Measurements from ENCODE around the gene SIPA1L3. TPM values are rescaled to one million over a fixed set of nuclear protein-coding genes. Genes with fewer than 3 reads are reported as not detected.
"Not testable (repeated sequence)": the region's sequence is repeated elsewhere in the genome, so short reads cannot be mapped to it uniquely, and the experiment has no call there.

SIPA1L3 gene
- total RNA-seq, 4 donors from 2014 or later: 4.1 to 18.7 (median 6.1) TPM

GRCh38 chr19:38063928-38064327 is 156.9 kb downstream of the SIPA1L3 start:
- in situ Hi-C loops (cut with MboI; ENCODE audit: low sequenced_read_pairs in 4 of 4) (no loop called here), intact Hi-C loops (cut with DNase I; ENCODE audit: low total_unique reads) (no loop called here)

GRCh38 chr19:38064661-38065425 is 157.8 kb downstream of the SIPA1L3 start:
- in situ Hi-C loops (cut with MboI; ENCODE audit: low sequenced_read_pairs in 4 of 4): no loop called here
- H3K27ac ChIP-seq: no peak overlapping the region

More at GRCh38 chr19:38063928-38064327, 156.9 kb downstream of the SIPA1L3 start:
- peaks cover 0 to 5% of the 10 kb centered on the region in 2 donors for H3K4me1 ChIP-seq
- TF ChIP-seq CTCF (IDR thresholded peaks at IDR 0.05 in 4 of 5, conservative IDR thresholded peaks at IDR 0.05 in 1 of 5): no peak
- no peak for TF ChIP-seq POLR2A (IDR thresholded peaks at IDR 0.05)
- ATAC-seq (no peak), DNase-seq (no peak)
- H3K9me3 ChIP-seq: no peaks in the 10 kb centered on the region
- no peak overlapping the region for H3K4me3 ChIP-seq
- no peaks in the 10 kb centered on the region for H3K27me3 ChIP-seq
- no peak overlapping the region for H3K27ac ChIP-seq
- H3K36me3 ChIP-seq: no peaks in the 10 kb centered on the region

GRCh38 chr19:38065775-38066174 is 158.8 kb downstream of the SIPA1L3 start:
- H3K4me3 ChIP-seq; intact Hi-C loops (cut with DNase I; ENCODE audit: low total_unique reads); H3K36me3 ChIP-seq; DNase-seq; H3K27me3 ChIP-seq; H3K9me3 ChIP-seq; ATAC-seq; H3K4me1 ChIP-seq; in situ Hi-C loops (cut with MboI; ENCODE audit: low sequenced_read_pairs in 4 of 4); H3K27ac ChIP-seq: not testable (repeated sequence)

More at GRCh38 chr19:38064661-38065425, 157.8 kb downstream of the SIPA1L3 start:
- H3K36me3 ChIP-seq: no peaks in the 10 kb centered on the region
- DNase-seq: no peak
- no peaks in the 10 kb centered on the region for H3K27me3 ChIP-seq
- H3K4me1 ChIP-seq: peaks cover 0 to 5% of the 10 kb centered on the region in 2 donors
- H3K9me3 ChIP-seq: no peaks in the 10 kb centered on the region
- H3K4me3 ChIP-seq: no peak overlapping the region
- ATAC-seq: no peak
- TF ChIP-seq CTCF (IDR thresholded peaks at IDR 0.05 in 4 of 5, conservative IDR thresholded peaks at IDR 0.05 in 1 of 5): no peak
- no peak for TF ChIP-seq POLR2A (IDR thresholded peaks at IDR 0.05)
- intact Hi-C loops (cut with DNase I; ENCODE audit: low total_unique reads): no loop called here

- Histone ChIP-seq H3K27me3 (no peaks in the 10 kb centered on the region), H3K4me1 (no peaks in the 10 kb centered on the region), H3K4me3 (no peak overlapping the region), H3K27ac (no peak overlapping the region), H3K9me3 (no peaks in the 10 kb centered on the region), H3K36me3 (no peaks in the 10 kb centered on the region)
- in situ Hi-C loops (cut with MboI; ENCODE audit: low sequenced_read_pairs in 4 of 4): no loop called here
- intact Hi-C loops (cut with DNase I; ENCODE audit: low total_unique reads): no loop called here
- ATAC-seq: no peak
- no peak for TF ChIP-seq CTCF (IDR thresholded peaks at IDR 0.05 in 4 of 5, conservative IDR thresholded peaks at IDR 0.05 in 1 of 5)
- no peak for TF ChIP-seq POLR2A (IDR thresholded peaks at IDR 0.05)
- DNase-seq: no peak
Measured at GRCh38 chr19:38068826-38069225, 161.8 kb downstream of the SIPA1L3 start.

- H3K27ac ChIP-seq: no peak overlapping the region
- in situ Hi-C loops (cut with MboI; ENCODE audit: low sequenced_read_pairs in 4 of 4) (no loop called here), intact Hi-C loops (cut with DNase I; ENCODE audit: low total_unique reads) (no loop called here)
- no peak for ATAC-seq
- no peak overlapping the region for H3K4me3 ChIP-seq
- DNase-seq: no peak
- TF ChIP-seq CTCF (IDR thresholded peaks at IDR 0.05 in 4 of 5, conservative IDR thresholded peaks at IDR 0.05 in 1 of 5) (no peak), POLR2A (IDR thresholded peaks at IDR 0.05) (no peak)
- no peaks in the 10 kb centered on the region for H3K4me1 ChIP-seq
- no peaks in the 10 kb centered on the region for H3K27me3 ChIP-seq
- no peaks in the 10 kb centered on the region for H3K36me3 ChIP-seq
- no peaks in the 10 kb centered on the region for H3K9me3 ChIP-seq
Measured at GRCh38 chr19:38070573-38070972, 163.6 kb downstream of the SIPA1L3 start.

GRCh38 chr19:38071054-38071453 is 164.0 kb downstream of the SIPA1L3 start:
- H3K4me3 ChIP-seq; in situ Hi-C loops (cut with MboI; ENCODE audit: low sequenced_read_pairs in 4 of 4); ATAC-seq: not testable (repeated sequence)

More at GRCh38 chr19:38071054-38071453, 164.0 kb downstream of the SIPA1L3 start:
- H3K36me3 ChIP-seq; H3K27me3 ChIP-seq; H3K9me3 ChIP-seq; H3K27ac ChIP-seq; DNase-seq; H3K4me1 ChIP-seq; intact Hi-C loops (cut with DNase I; ENCODE audit: low total_unique reads): not testable (repeated sequence)
